Astrocyte (in vitro differentiated cells and primary cell): ENCODE measurements around the gene CLEC4C. TPM values are rescaled to one million over a fixed set of nuclear protein-coding genes. Genes with fewer than 3 reads are reported as not detected.

Source experiments
- DNase-seq: peaks from one replicate; pipeline ENCODE4 v3.0.0-alpha.2; 2010; ENCODE audit warnings: low read depth
- FAIRE-seq: peaks from 2 replicates; lab custom pipeline; 2011; peaks lifted over from hg19 to GRCh38; lab: Jason Lieb, UNC
- H2AFZ ChIP-seq: 2 replicates; pipeline ENCODE4 v1.6.0; 2012; ENCODE audit warnings: low read depth, low read length, inconsistent platforms
- H3K27ac ChIP-seq: 2 replicates; pipeline ENCODE4 v1.5.1; 2011; ENCODE audit warnings: low read depth, low read length, inconsistent platforms
- H3K27me3 ChIP-seq: 2 replicates; pipeline ENCODE4 v1.6.0; 2011; ENCODE audit warnings: low read length, inconsistent platforms; ENCODE audit not compliant: insufficient read depth
- H3K36me3 ChIP-seq: 2 replicates; pipeline ENCODE4 v1.5.1; 2011; ENCODE audit warnings: low read length, inconsistent platforms; ENCODE audit not compliant: insufficient read depth
- H3K4me1 ChIP-seq: 2 replicates; pipeline ENCODE4 v1.5.1; 2011; ENCODE audit warnings: low read length, inconsistent platforms; ENCODE audit not compliant: insufficient read depth
- H3K4me2 ChIP-seq: 2 replicates; pipeline ENCODE4 v1.6.0; 2012; ENCODE audit warnings: low read length, inconsistent platforms
- H3K4me3 ChIP-seq: 2 replicates; pipeline ENCODE4 v1.5.1; 2011; ENCODE audit warnings: low read depth, mild to moderate bottlenecking, low read length, inconsistent platforms; ENCODE audit not compliant: insufficient read depth
- H3K79me2 ChIP-seq: 2 replicates; pipeline ENCODE4 v1.6.0; 2012; ENCODE audit warnings: mild to moderate bottlenecking, low read length, inconsistent platforms; ENCODE audit not compliant: insufficient read depth
- H3K9ac ChIP-seq: 2 replicates; pipeline ENCODE4 v1.6.0; 2012; ENCODE audit warnings: mild to moderate bottlenecking, low read length, inconsistent platforms
- H3K9me3 ChIP-seq: 2 replicates; pipeline ENCODE4 v1.5.1; 2012; ENCODE audit warnings: low read depth, mild to moderate bottlenecking, low read length, inconsistent platforms; ENCODE audit not compliant: insufficient read depth
- H4K20me1 ChIP-seq: 2 replicates; pipeline ENCODE4 v1.6.0; 2012; ENCODE audit warnings: low read length, inconsistent platforms; ENCODE audit not compliant: insufficient read depth
- H3K27ac Mint-ChIP-seq: one replicate; pipeline ENCODE4 v1.8.0; 2021; ENCODE audit warnings: mild to moderate bottlenecking, mixed read lengths; ENCODE audit not compliant: unreplicated experiment
- H3K27me3 Mint-ChIP-seq: one replicate; pipeline ENCODE4 v1.8.0; 2021; ENCODE audit warnings: low read depth, mixed read lengths; ENCODE audit not compliant: unreplicated experiment
- H3K36me3 Mint-ChIP-seq: one replicate; pipeline ENCODE4 v1.8.0; 2021; ENCODE audit warnings: low read depth, mixed read lengths; ENCODE audit not compliant: unreplicated experiment
- H3K4me1 Mint-ChIP-seq: one replicate; pipeline ENCODE4 v1.8.0; 2021; ENCODE audit warnings: low read depth, mixed read lengths; ENCODE audit not compliant: unreplicated experiment
- H3K4me3 Mint-ChIP-seq: one replicate; pipeline ENCODE4 v1.8.0; 2021; ENCODE audit warnings: mild to moderate bottlenecking, moderate library complexity, mixed read lengths; ENCODE audit not compliant: unreplicated experiment
- H3K9me3 Mint-ChIP-seq: one replicate; pipeline ENCODE4 v1.8.0; 2021; ENCODE audit warnings: mild to moderate bottlenecking, mixed read lengths; ENCODE audit not compliant: unreplicated experiment
- EZH2 ChIP-seq: IDR thresholded peaks from 2 replicates; pipeline ENCODE4 v1.6.1; 2012; ENCODE audit warnings: mild to moderate bottlenecking, low read length, inconsistent platforms; ENCODE audit not compliant: insufficient read depth
- total RNA-seq: library from RNA; stranded (reverse); gene quantifications from 2 replicates; pipeline ENCODE4 v1.2.1, GENCODE V29; 2021
- TF ChIP-seq, protein P1 (sequence below): IDR thresholded peaks from 2 replicates; pipeline ENCODE4 v1.5.1; 2011; ENCODE audit warnings: low read depth, mild to moderate bottlenecking, inconsistent platforms, low read length, moderate library complexity; ENCODE audit not compliant: insufficient read depth

CLEC4C gene
- total RNA-seq, 1 donor from 2014 or later: not detected

DNA sequence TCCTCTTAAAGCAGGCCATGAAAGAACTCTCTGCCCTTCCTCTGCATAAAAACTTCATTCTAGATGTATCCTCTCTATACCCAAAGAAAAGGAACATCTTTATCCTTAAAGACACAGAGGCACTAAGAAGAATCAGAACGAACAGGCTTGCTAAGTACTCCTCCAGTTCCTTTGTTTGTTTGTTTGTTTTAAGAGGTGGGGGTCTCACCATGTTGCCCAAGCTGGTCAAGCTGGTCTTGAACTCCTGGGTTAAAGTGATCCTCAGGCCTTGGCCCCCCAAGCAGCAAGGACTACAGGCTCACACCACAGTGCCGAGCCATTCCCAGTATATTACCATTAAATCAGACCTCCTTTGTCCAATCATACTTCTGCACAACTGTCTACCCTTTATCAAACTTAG lies 65.6 kb downstream of the CLEC4C start:
- Histone ChIP-seq H3K27me3 (no peaks in the 10 kb centered on the region), H3K4me2 (no peak overlapping the region), H4K20me1 (no peaks in the 10 kb centered on the region), H3K27ac (no peak overlapping the region), H3K36me3 (no peaks in the 10 kb centered on the region), H3K79me2 (no peaks in the 10 kb centered on the region), H3K9me3 (no peaks in the 10 kb centered on the region), H3K4me1 (no peaks in the 10 kb centered on the region), H3K4me3 (no peak overlapping the region), H2AFZ (no peak overlapping the region), H3K9ac (no peak overlapping the region)
- Mint-ChIP-seq H3K36me3 (no peaks in the 10 kb centered on the region), H3K4me1 (no peaks in the 10 kb centered on the region), H3K27me3 (no peaks in the 10 kb centered on the region), H3K27ac (no peak overlapping the region), H3K9me3 (no peaks in the 10 kb centered on the region), H3K4me3 (no peak overlapping the region)
- no peak for DNase-seq
- no peak for FAIRE-seq
- TF ChIP-seq, protein P1, sequence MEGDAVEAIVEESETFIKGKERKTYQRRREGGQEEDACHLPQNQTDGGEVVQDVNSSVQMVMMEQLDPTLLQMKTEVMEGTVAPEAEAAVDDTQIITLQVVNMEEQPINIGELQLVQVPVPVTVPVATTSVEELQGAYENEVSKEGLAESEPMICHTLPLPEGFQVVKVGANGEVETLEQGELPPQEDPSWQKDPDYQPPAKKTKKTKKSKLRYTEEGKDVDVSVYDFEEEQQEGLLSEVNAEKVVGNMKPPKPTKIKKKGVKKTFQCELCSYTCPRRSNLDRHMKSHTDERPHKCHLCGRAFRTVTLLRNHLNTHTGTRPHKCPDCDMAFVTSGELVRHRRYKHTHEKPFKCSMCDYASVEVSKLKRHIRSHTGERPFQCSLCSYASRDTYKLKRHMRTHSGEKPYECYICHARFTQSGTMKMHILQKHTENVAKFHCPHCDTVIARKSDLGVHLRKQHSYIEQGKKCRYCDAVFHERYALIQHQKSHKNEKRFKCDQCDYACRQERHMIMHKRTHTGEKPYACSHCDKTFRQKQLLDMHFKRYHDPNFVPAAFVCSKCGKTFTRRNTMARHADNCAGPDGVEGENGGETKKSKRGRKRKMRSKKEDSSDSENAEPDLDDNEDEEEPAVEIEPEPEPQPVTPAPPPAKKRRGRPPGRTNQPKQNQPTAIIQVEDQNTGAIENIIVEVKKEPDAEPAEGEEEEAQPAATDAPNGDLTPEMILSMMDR: no peak
- no peak for TF ChIP-seq EZH2

Other genes starting within 250 kb of the CLEC4C start
- not detected in 2 replicates for gene CD163, start 243.6 kb downstream of the CLEC4C start, total RNA-seq
- not detected in 2 replicates for gene APOBEC1, start 81.5 kb downstream of the CLEC4C start, total RNA-seq
- not detected in 2 replicates for gene GDF3, start 51.6 kb downstream of the CLEC4C start, total RNA-seq
- gene DPPA3, start 35.9 kb downstream of the CLEC4C start, total RNA-seq: not detected in 2 replicates
- not detected in 2 replicates for gene NANOGNB, start 17.8 kb upstream of the CLEC4C start, total RNA-seq
- 0.16 and 0.94 TPM in 2 replicates for gene NANOG, start 42.0 kb upstream of the CLEC4C start, total RNA-seq
- gene SLC2A14, start 125.5 kb upstream of the CLEC4C start, total RNA-seq: 2.3 and 2.8 TPM in 2 replicates
- gene SLC2A3, start 188.8 kb upstream of the CLEC4C start, total RNA-seq: 178 and 389 TPM in 2 replicates